Mesothelial cell of epicardium (in vitro differentiated cells): ENCODE measurements around the gene WDFY1. TPM values are rescaled to one million over a fixed set of nuclear protein-coding genes. Genes with fewer than 3 reads are reported as not detected.
A peak's percentile ranks its signal among the peaks of the same experiment; 100 is the strongest.

Experiments
- DNase-seq, 2 experiments: peaks; one replicate each; pipeline ENCODE4 v3.0.0; 2021; ENCODE audit warnings: low spot score in 2 of 2; ENCODE audit not compliant: unreplicated experiment in 2 of 2
- H3K27ac Mint-ChIP-seq: 2 replicates; pipeline ENCODE4 v1.8.0; 2021; ENCODE audit warnings: mixed read lengths
- H3K27me3 Mint-ChIP-seq: 2 replicates; pipeline ENCODE4 v1.8.0; 2021; ENCODE audit warnings: low read depth, mixed read lengths
- H3K36me3 Mint-ChIP-seq: 2 replicates; pipeline ENCODE4 v1.8.0; 2021; ENCODE audit warnings: mixed read lengths
- H3K4me1 Mint-ChIP-seq: 2 replicates; pipeline ENCODE4 v1.8.0; 2021; ENCODE audit warnings: mixed read lengths
- H3K4me3 Mint-ChIP-seq: 2 replicates; pipeline ENCODE4 v1.8.0; 2021; ENCODE audit warnings: mild to moderate bottlenecking, moderate library complexity, mixed read lengths
- H3K9me3 Mint-ChIP-seq: 2 replicates; pipeline ENCODE4 v1.8.0; 2021; ENCODE audit warnings: mixed read lengths
- total RNA-seq: library from RNA; stranded (reverse); gene quantifications from 3 replicates; pipeline ENCODE4 v1.2.1, GENCODE V29; 2021
- TF ChIP-seq, protein P1 (sequence below): fragments of 200-600 bp; sonication (generic); IDR thresholded peaks from one replicate; pipeline ENCODE4 v1.5.0; 2021; ENCODE audit warnings: antibody characterized with exemption; ENCODE audit not compliant: unreplicated experiment

Gene WDFY1
- total RNA-seq, 1 donor from 2014 or later, result 45.1 TPM

DNA sequence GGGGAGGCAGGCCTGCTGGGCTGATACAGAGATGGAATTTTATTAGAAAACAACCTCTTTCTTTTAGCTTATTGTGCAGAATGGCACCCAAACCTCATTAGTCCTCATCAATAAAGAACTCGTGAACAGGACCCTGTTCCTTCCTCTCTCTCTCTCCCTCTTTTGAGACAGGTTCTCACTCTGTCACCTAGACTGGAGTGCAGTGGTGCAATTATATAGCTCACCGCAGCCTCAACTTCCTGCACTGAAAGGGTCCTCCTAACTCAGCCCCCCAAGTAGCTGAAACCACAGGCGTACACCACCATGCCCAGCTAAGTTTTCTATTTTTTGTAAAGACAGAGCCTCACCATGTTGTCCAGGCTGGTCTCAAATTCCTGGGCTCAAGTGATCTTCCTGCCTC, 86.1 kb downstream of the WDFY1 start:
- Mint-ChIP-seq H3K4me3 (no peak overlapping the region), H3K27ac (no peak overlapping the region), H3K36me3 (no peaks in the 10 kb centered on the region), H3K9me3 (no peaks in the 10 kb centered on the region), H3K27me3 (no peaks in the 10 kb centered on the region), H3K4me1 (peaks cover 8% of the 10 kb centered on the region)
- TF ChIP-seq, protein P1, sequence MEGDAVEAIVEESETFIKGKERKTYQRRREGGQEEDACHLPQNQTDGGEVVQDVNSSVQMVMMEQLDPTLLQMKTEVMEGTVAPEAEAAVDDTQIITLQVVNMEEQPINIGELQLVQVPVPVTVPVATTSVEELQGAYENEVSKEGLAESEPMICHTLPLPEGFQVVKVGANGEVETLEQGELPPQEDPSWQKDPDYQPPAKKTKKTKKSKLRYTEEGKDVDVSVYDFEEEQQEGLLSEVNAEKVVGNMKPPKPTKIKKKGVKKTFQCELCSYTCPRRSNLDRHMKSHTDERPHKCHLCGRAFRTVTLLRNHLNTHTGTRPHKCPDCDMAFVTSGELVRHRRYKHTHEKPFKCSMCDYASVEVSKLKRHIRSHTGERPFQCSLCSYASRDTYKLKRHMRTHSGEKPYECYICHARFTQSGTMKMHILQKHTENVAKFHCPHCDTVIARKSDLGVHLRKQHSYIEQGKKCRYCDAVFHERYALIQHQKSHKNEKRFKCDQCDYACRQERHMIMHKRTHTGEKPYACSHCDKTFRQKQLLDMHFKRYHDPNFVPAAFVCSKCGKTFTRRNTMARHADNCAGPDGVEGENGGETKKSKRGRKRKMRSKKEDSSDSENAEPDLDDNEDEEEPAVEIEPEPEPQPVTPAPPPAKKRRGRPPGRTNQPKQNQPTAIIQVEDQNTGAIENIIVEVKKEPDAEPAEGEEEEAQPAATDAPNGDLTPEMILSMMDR, result no peak
- DNase-seq, result no peak

DNA sequence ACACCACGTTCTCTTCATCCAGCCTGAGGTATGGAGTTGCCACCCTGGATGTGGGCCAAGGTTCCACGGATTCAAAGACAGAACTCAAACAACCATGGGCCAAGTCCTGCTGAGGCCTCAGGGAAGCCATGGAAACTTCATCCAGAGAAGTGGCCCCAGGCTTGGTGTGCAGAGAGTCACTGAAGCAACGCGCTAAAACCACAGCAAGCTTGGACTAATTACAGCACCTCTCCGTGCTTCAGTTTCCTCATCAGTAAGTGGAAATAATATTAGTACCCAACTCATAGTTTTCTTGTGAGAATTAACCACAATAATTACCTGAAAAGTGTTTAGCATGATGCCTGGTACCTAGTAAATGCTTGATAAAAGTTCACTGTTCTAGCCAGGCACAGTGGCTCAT, 88.6 kb downstream of the WDFY1 start:
- no peak for DNase-seq
- peaks cover 3% of the 10 kb centered on the region for H3K36me3 Mint-ChIP-seq

DNA sequence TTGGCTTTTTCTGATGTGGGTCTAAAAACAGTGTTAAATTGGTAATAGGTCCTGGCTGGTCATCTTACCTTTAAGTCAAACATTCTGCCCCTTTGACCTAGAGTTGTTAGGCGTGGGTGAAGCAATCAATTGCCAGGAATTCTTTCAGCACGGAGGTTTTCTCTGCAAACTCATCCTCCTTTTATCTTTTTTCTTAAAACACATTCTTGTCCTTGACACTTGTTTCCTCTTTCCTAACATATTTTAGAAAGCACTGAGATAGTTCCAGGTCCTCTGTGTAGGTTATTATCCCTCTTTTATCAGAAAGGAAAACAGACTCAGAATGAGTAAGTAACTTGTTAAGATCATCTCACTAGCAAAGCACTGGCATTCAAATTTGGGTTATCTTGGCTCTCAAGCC, 89.1 kb downstream of the WDFY1 start:
- no peaks in the 10 kb centered on the region for H3K27me3 Mint-ChIP-seq
- H3K36me3 Mint-ChIP-seq, result peaks cover 6% of the 10 kb centered on the region
- peaks cover 8% of the 10 kb centered on the region for H3K4me1 Mint-ChIP-seq
- H3K9me3 Mint-ChIP-seq, result no peaks in the 10 kb centered on the region
- no peak overlapping the region for H3K4me3 Mint-ChIP-seq
- H3K27ac Mint-ChIP-seq, result no peak overlapping the region
- no peak for DNase-seq
- TF ChIP-seq, protein P1, result no peak

More for the DNA sequence above, 88.6 kb downstream of the WDFY1 start:
- no peaks in the 10 kb centered on the region for H3K27me3 Mint-ChIP-seq
- no peaks in the 10 kb centered on the region for H3K9me3 Mint-ChIP-seq
- no peak overlapping the region for H3K27ac Mint-ChIP-seq
- no peak overlapping the region for H3K4me3 Mint-ChIP-seq
- H3K4me1 Mint-ChIP-seq, result peaks cover 8% of the 10 kb centered on the region
- TF ChIP-seq, protein P1, result no peak

DNA sequence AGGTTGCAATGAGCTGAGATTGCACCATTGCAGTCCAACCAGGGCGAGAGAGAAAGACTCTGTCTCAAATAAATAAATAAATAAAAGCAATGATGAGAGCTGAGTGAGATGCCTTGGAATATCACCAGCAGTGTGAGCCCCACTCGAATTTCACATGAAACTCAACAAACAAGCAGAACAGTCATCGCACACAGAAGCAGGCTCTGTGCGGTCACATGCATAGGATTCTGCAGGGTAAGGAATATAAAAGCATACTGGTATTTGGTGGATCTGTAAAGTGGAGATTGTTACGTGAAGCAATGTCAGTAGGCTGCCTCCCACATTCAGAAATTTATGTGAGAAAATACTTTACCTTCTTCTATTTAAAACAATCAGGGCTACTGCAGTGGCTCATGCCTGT, 89.7 kb downstream of the WDFY1 start:
- DNase-seq, result no peak
- Mint-ChIP-seq H3K27ac (peak overlapping the region; percentile 43), H3K4me1 (peaks cover 8% of the 10 kb centered on the region), H3K27me3 (no peaks in the 10 kb centered on the region), H3K4me3 (no peak overlapping the region), H3K9me3 (no peaks in the 10 kb centered on the region), H3K36me3 (peaks cover 11% of the 10 kb centered on the region)
- TF ChIP-seq, protein P1, result no peak

DNA sequence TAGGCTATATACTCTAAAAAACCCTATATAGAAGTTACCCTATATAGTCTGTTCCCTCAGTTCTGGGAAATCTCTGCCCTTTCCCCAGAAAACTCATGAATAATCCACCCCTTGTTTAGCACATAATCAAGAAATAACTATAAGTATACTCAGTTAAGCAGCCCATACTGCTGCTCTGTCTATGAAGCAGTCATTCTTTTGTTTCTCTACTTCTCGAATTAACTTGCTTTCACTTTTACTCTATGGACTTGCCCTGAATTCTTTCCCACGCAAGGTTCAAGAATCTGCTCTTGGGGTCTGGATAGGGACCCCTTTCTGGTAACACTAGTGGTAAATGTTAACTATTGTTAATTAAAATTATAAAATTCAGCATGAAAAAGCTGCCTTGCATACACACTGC, 90.4 kb downstream of the WDFY1 start:
- no peak for DNase-seq
- TF ChIP-seq, protein P1, result no peak
- no peak overlapping the region for H3K4me3 Mint-ChIP-seq
- no peaks in the 10 kb centered on the region for H3K27me3 Mint-ChIP-seq
- H3K4me1 Mint-ChIP-seq, result peaks cover 8% of the 10 kb centered on the region
- peaks cover 3% of the 10 kb centered on the region for H3K9me3 Mint-ChIP-seq
- peaks cover 16% of the 10 kb centered on the region for H3K36me3 Mint-ChIP-seq
- no peak overlapping the region for H3K27ac Mint-ChIP-seq

DNA sequence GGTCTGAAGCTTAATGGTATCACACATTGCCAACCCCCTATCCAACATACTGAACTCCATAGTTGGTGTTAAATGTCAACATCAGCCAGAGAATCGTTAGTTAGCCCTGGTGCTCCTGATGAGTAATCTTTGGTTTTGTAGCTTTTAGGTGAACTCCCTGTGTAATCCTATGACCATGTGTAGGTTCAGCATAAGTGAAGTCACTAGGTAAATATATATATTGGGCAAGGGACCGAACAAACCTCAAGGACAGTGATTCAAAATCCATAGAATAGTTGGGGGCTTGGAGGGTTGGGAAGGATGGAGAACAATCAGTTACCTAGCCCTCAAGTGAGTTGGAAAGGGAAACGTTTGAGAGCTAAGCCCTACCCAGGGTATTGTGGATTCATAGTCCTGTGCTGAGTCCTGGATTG, 91.7 kb downstream of the WDFY1 start:
- DNase-seq, result no peak
- TF ChIP-seq, protein P1, result no peak
- H3K4me3 Mint-ChIP-seq, result no peak overlapping the region

More for the DNA sequence above, 91.7 kb downstream of the WDFY1 start:
- peaks cover 8% of the 10 kb centered on the region for H3K4me1 Mint-ChIP-seq
- H3K36me3 Mint-ChIP-seq, result peaks cover 25% of the 10 kb centered on the region
- peaks cover 14% of the 10 kb centered on the region for H3K9me3 Mint-ChIP-seq
- H3K27ac Mint-ChIP-seq, result no peak overlapping the region
- H3K27me3 Mint-ChIP-seq, result no peaks in the 10 kb centered on the region
